Measurements from ENCODE around the gene ZER1. TPM values are rescaled to one million over a fixed set of nuclear protein-coding genes. Genes with fewer than 3 reads are reported as not detected.

The ZER1 gene
- total RNA-seq, 1 donor from 2014 or later = 45.5 TPM

GRCh38 chr9:128792978-128793686 is 21.4 kb upstream of the ZER1 start:
- no peaks in the 10 kb centered on the region for H3K27me3 ChIP-seq (ENCODE audit: low read depth)
- H3K9me3 ChIP-seq = no peaks in the 10 kb centered on the region
- no peak for DNase-seq
- no peak for TF ChIP-seq CTCF (IDR thresholded peaks at IDR 0.05)
- H3K27ac ChIP-seq = no peak overlapping the region
- ATAC-seq = no peak
- intact Hi-C loops (cut with DNase I) = no loop called here
- peaks cover 79% of the 10 kb centered on the region for H3K36me3 ChIP-seq
- no peak overlapping the region for H3K4me3 ChIP-seq
- peaks cover 9% of the 10 kb centered on the region for H3K4me1 ChIP-seq

- ATAC-seq (no peak), DNase-seq (no peak)
- H3K27me3 ChIP-seq (ENCODE audit: low read depth) = no peaks in the 10 kb centered on the region
- peaks cover 14% of the 10 kb centered on the region for H3K4me1 ChIP-seq
- peaks cover 69% of the 10 kb centered on the region for H3K36me3 ChIP-seq
- H3K27ac ChIP-seq = no peak overlapping the region
- intact Hi-C loops (cut with DNase I) = no loop called here
- H3K9me3 ChIP-seq = no peaks in the 10 kb centered on the region
- TF ChIP-seq CTCF (IDR thresholded peaks at IDR 0.05) = no peak
- H3K4me3 ChIP-seq = no peak overlapping the region
Observed at GRCh38 chr9:128792134-128792533, 20.4 kb upstream of the ZER1 start.

- Histone ChIP-seq H3K4me3 (no peak overlapping the region), H3K9me3 (no peaks in the 10 kb centered on the region), H3K36me3 (peaks cover 53% of the 10 kb centered on the region), H3K4me1 (peaks cover 14% of the 10 kb centered on the region), H3K27me3 (ENCODE audit: low read depth) (no peaks in the 10 kb centered on the region), H3K27ac (no peak overlapping the region)
- no peak for TF ChIP-seq CTCF (IDR thresholded peaks at IDR 0.05)
- DNase-seq (no peak), ATAC-seq (no peak)
- intact Hi-C loops (cut with DNase I) = no loop called here
Observed at GRCh38 chr9:128790536-128790935, 18.8 kb upstream of the ZER1 start.

- Histone ChIP-seq H3K27me3 (ENCODE audit: low read depth) (no peaks in the 10 kb centered on the region), H3K9me3 (no peaks in the 10 kb centered on the region), H3K36me3 (peaks cover 32% of the 10 kb centered on the region), H3K4me1 (peaks cover 14% of the 10 kb centered on the region), H3K27ac (no peak overlapping the region), H3K4me3 (peak overlapping the region; percentile 91)
- ATAC-seq (no peak), DNase-seq (no peak)
- intact Hi-C loops (cut with DNase I) = no loop called here
- no peak for TF ChIP-seq CTCF (IDR thresholded peaks at IDR 0.05)
Observed at GRCh38 chr9:128788445-128788844, 16.7 kb upstream of the ZER1 start.

GRCh38 chr9:128787659-128788058 is 15.9 kb upstream of the ZER1 start:
- Histone ChIP-seq H3K27me3 (ENCODE audit: low read depth) (no peaks in the 10 kb centered on the region), H3K4me1 (peaks cover 14% of the 10 kb centered on the region), H3K9me3 (no peaks in the 10 kb centered on the region), H3K4me3 (peak overlapping the region; percentile 91), H3K36me3 (peaks cover 25% of the 10 kb centered on the region), H3K27ac (peak overlapping the region; percentile 85)
- TF ChIP-seq CTCF (IDR thresholded peaks at IDR 0.05) = no peak
- intact Hi-C loops (cut with DNase I) = no loop called here
- no peak for DNase-seq
- ATAC-seq = peak; percentile 2 to 30

All from lower lobe of right lung (tissue), 2 donors.